Measurements from ENCODE around the gene MFAP3L.

Gene MFAP3L

GRCh38 chr4:170038769-170039168 is 12.6 kb upstream of the MFAP3L start:
- Histone ChIP-seq H2BK120ac (ENCODE audit: low read depth, low read length) (no peak overlapping the region), H3K9ac (ENCODE audit: low read length) (no peak overlapping the region), H2BK15ac (ENCODE audit: low read depth, poor library complexity, severe bottlenecking) (no peak overlapping the region), H3K79me1 (replicated peaks; ENCODE audit: low read length, poor library complexity, severe bottlenecking) (no peaks in the 10 kb centered on the region), H3K4me3 (ENCODE audit: insufficient read depth in 1 of 2, low read depth in 1 of 2, low read length in 2 of 2) (no peak overlapping the region), H3K18ac (ENCODE audit: low read depth in 1 of 2, low read length in 2 of 2) (no peak overlapping the region), H2BK5ac (ENCODE audit: low read depth, low read length, poor library complexity, severe bottlenecking) (no peak overlapping the region), H3K4ac (ENCODE audit: low read depth in 1 of 2, low read length in 2 of 2) (no peak overlapping the region), H3K27me3 (ENCODE audit: control insufficient read depth in 1 of 2, insufficient read depth in 1 of 2, low read length in 2 of 2) (peaks cover 6 to 18% of the 10 kb centered on the region in 2 experiments), H3K4me1 (ENCODE audit: control insufficient read depth, insufficient read depth, low read depth, low read length) (no peaks in the 10 kb centered on the region), H2AFZ (ENCODE audit: low read depth, low read length) (no peak overlapping the region), H3K4me2 (ENCODE audit: low read length, poor library complexity, severe bottlenecking) (no peak overlapping the region), H3K14ac (ENCODE audit: low read length in 2 of 2) (no peak overlapping the region), H2BK12ac (ENCODE audit: low read length in 2 of 2) (no peak overlapping the region), H3K27ac (ENCODE audit: low read length, poor library complexity, severe bottlenecking) (no peak overlapping the region), H2AK5ac (ENCODE audit: low read length, severe bottlenecking) (no peak overlapping the region), H3K36me3 (ENCODE audit: control insufficient read depth in 1 of 2, insufficient read depth in 2 of 2, low read depth in 1 of 2, low read length in 2 of 2) (no peaks in the 10 kb centered on the region), H3K9me3 (ENCODE audit: control insufficient read depth, low read length) (no peaks in the 10 kb centered on the region), H4K8ac (ENCODE audit: low read length) (no peak overlapping the region), H4K91ac (ENCODE audit: low read length) (no peak overlapping the region), H3K23ac (ENCODE audit: low read length in 2 of 2) (no peak overlapping the region)
- 83% methylated on average over 2 of the region's 4 CpGs for WGBS
- no peak for DNase-seq

GRCh38 chr4:170038232-170038631 is 12.0 kb upstream of the MFAP3L start:
- Histone ChIP-seq H3K4me2 (ENCODE audit: low read length, poor library complexity, severe bottlenecking) (no peak overlapping the region), H4K8ac (ENCODE audit: low read length) (no peak overlapping the region), H3K27me3 (ENCODE audit: control insufficient read depth in 1 of 2, insufficient read depth in 1 of 2, low read length in 2 of 2) (peaks cover 6 to 18% of the 10 kb centered on the region in 2 experiments), H3K4me1 (ENCODE audit: control insufficient read depth, insufficient read depth, low read depth, low read length) (no peaks in the 10 kb centered on the region), H3K9me3 (ENCODE audit: control insufficient read depth, low read length) (no peaks in the 10 kb centered on the region), H3K27ac (ENCODE audit: low read length, poor library complexity, severe bottlenecking) (no peak overlapping the region), H2BK15ac (ENCODE audit: low read depth, poor library complexity, severe bottlenecking) (no peak overlapping the region), H3K9ac (ENCODE audit: low read length) (no peak overlapping the region), H2AFZ (ENCODE audit: low read depth, low read length) (no peak overlapping the region), H3K79me1 (replicated peaks; ENCODE audit: low read length, poor library complexity, severe bottlenecking) (no peaks in the 10 kb centered on the region), H2BK12ac (ENCODE audit: low read length in 2 of 2) (no peak overlapping the region), H3K23ac (ENCODE audit: low read length in 2 of 2) (no peak overlapping the region), H3K4me3 (ENCODE audit: insufficient read depth in 1 of 2, low read depth in 1 of 2, low read length in 2 of 2) (no peak overlapping the region), H2AK5ac (ENCODE audit: low read length, severe bottlenecking) (no peak overlapping the region), H4K91ac (ENCODE audit: low read length) (no peak overlapping the region), H3K14ac (ENCODE audit: low read length in 2 of 2) (no peak overlapping the region), H2BK120ac (ENCODE audit: low read depth, low read length) (no peak overlapping the region), H3K18ac (ENCODE audit: low read depth in 1 of 2, low read length in 2 of 2) (no peak overlapping the region), H3K36me3 (ENCODE audit: control insufficient read depth in 1 of 2, insufficient read depth in 2 of 2, low read depth in 1 of 2, low read length in 2 of 2) (no peaks in the 10 kb centered on the region), H2BK5ac (ENCODE audit: low read depth, low read length, poor library complexity, severe bottlenecking) (no peak overlapping the region), H3K4ac (ENCODE audit: low read depth in 1 of 2, low read length in 2 of 2) (no peak overlapping the region)
- DNase-seq: no peak
- WGBS: 89% methylated on average over 7 of the region's 7 CpGs

- Histone ChIP-seq H3K4me3 (ENCODE audit: insufficient read depth in 1 of 2, low read depth in 1 of 2, low read length in 2 of 2) (no peak overlapping the region), H3K23ac (ENCODE audit: low read length in 2 of 2) (no peak overlapping the region), H3K36me3 (ENCODE audit: control insufficient read depth in 1 of 2, insufficient read depth in 2 of 2, low read depth in 1 of 2, low read length in 2 of 2) (no peaks in the 10 kb centered on the region), H3K18ac (ENCODE audit: low read depth in 1 of 2, low read length in 2 of 2) (no peak overlapping the region), H3K4me1 (ENCODE audit: control insufficient read depth, insufficient read depth, low read depth, low read length) (no peaks in the 10 kb centered on the region), H3K79me1 (replicated peaks; ENCODE audit: low read length, poor library complexity, severe bottlenecking) (no peaks in the 10 kb centered on the region), H2AFZ (ENCODE audit: low read depth, low read length) (no peak overlapping the region), H2AK5ac (ENCODE audit: low read length, severe bottlenecking) (no peak overlapping the region), H2BK5ac (ENCODE audit: low read depth, low read length, poor library complexity, severe bottlenecking) (no peak overlapping the region), H4K8ac (ENCODE audit: low read length) (no peak overlapping the region), H2BK12ac (ENCODE audit: low read length in 2 of 2) (no peak overlapping the region), H3K4me2 (ENCODE audit: low read length, poor library complexity, severe bottlenecking) (no peak overlapping the region), H3K27ac (ENCODE audit: low read length, poor library complexity, severe bottlenecking) (no peak overlapping the region), H3K4ac (ENCODE audit: low read depth in 1 of 2, low read length in 2 of 2) (no peak overlapping the region), H4K91ac (ENCODE audit: low read length) (no peak overlapping the region), H2BK15ac (ENCODE audit: low read depth, poor library complexity, severe bottlenecking) (no peak overlapping the region), H3K9me3 (ENCODE audit: control insufficient read depth, low read length) (no peaks in the 10 kb centered on the region), H2BK120ac (ENCODE audit: low read depth, low read length) (no peak overlapping the region), H3K27me3 (ENCODE audit: control insufficient read depth in 1 of 2, insufficient read depth in 1 of 2, low read length in 2 of 2) (peaks cover 6 to 18% of the 10 kb centered on the region in 2 experiments), H3K14ac (ENCODE audit: low read length in 2 of 2) (no peak overlapping the region), H3K9ac (ENCODE audit: low read length) (no peak overlapping the region)
- 100% methylated on average over 1 of the region's 1 CpG for WGBS
- DNase-seq: no peak
Measured at GRCh38 chr4:170037481-170037880, 11.3 kb upstream of the MFAP3L start.

GRCh38 chr4:170035845-170036244 is 9.7 kb upstream of the MFAP3L start:
- no peaks in the 10 kb centered on the region for H3K79me1 ChIP-seq (replicated peaks; ENCODE audit: low read length, poor library complexity, severe bottlenecking)
- H3K27ac ChIP-seq (ENCODE audit: low read length, poor library complexity, severe bottlenecking): no peak overlapping the region
- H2BK15ac ChIP-seq (ENCODE audit: low read depth, poor library complexity, severe bottlenecking): no peak overlapping the region
- H2AFZ ChIP-seq (ENCODE audit: low read depth, low read length): no peak overlapping the region
- H2BK120ac ChIP-seq (ENCODE audit: low read depth, low read length): no peak overlapping the region
- no peak overlapping the region for H2BK5ac ChIP-seq (ENCODE audit: low read depth, low read length, poor library complexity, severe bottlenecking)
- peaks cover 6 to 7% of the 10 kb centered on the region in 2 experiments for H3K27me3 ChIP-seq (ENCODE audit: control insufficient read depth in 1 of 2, insufficient read depth in 1 of 2, low read length in 2 of 2)
- no peak overlapping the region for H3K4ac ChIP-seq (ENCODE audit: low read depth in 1 of 2, low read length in 2 of 2)
- no peak overlapping the region for H4K8ac ChIP-seq (ENCODE audit: low read length)
- no CpG with 5 or more reads among the region's 3 CpGs for WGBS
- H3K9ac ChIP-seq (ENCODE audit: low read length): no peak overlapping the region
- no peak overlapping the region for H3K14ac ChIP-seq (ENCODE audit: low read length in 2 of 2)
- no peak overlapping the region for H2AK5ac ChIP-seq (ENCODE audit: low read length, severe bottlenecking)
- DNase-seq: no peak
- no peaks in the 10 kb centered on the region for H3K9me3 ChIP-seq (ENCODE audit: control insufficient read depth, low read length)
- H4K91ac ChIP-seq (ENCODE audit: low read length): no peak overlapping the region
- H2BK12ac ChIP-seq (ENCODE audit: low read length in 2 of 2): no peak overlapping the region
- no peaks in the 10 kb centered on the region for H3K4me1 ChIP-seq (ENCODE audit: control insufficient read depth, insufficient read depth, low read depth, low read length)
- no peak overlapping the region for H3K4me3 ChIP-seq (ENCODE audit: insufficient read depth in 1 of 2, low read depth in 1 of 2, low read length in 2 of 2)
- no peak overlapping the region for H3K4me2 ChIP-seq (ENCODE audit: low read length, poor library complexity, severe bottlenecking)
- H3K36me3 ChIP-seq (ENCODE audit: control insufficient read depth in 1 of 2, insufficient read depth in 2 of 2, low read depth in 1 of 2, low read length in 2 of 2): no peaks in the 10 kb centered on the region
- no peak overlapping the region for H3K18ac ChIP-seq (ENCODE audit: low read depth in 1 of 2, low read length in 2 of 2)
- H3K23ac ChIP-seq (ENCODE audit: low read length in 2 of 2): no peak overlapping the region
